Ascending aorta (tissue), 2 donors: Measurements from ENCODE around the gene IGF2BP1. TPM values are rescaled to one million over a fixed set of nuclear protein-coding genes. Genes with fewer than 3 reads are reported as not detected.
"Not testable (repeated sequence)": the region's sequence is repeated elsewhere in the genome, so short reads cannot be mapped to it uniquely, and the experiment has no call there.

ENCODE experiments used
- DNase-seq, 2 donors: peaks; one replicate each; pipeline ENCODE4 v3.0.0-alpha.2; 2019; ENCODE audit warnings: low spot score in 2 of 2
- H3K27ac ChIP-seq, 2 donors: fragments of 200-600 bp; sonication (generic); one replicate each; pipeline ENCODE4 v1.5.1; 2016 to 2017; ENCODE audit warnings: mild to moderate bottlenecking in 1 of 2
- H3K27me3 ChIP-seq: fragments of 200-600 bp; sonication (generic); one replicate; pipeline ENCODE4 v1.5.1; 2017
- H3K36me3 ChIP-seq, 2 donors: fragments of 200-600 bp; sonication (generic); one replicate each; pipeline ENCODE4 v1.5.1; 2016
- H3K4me1 ChIP-seq, 2 donors: fragments of 200-600 bp; sonication (generic); one replicate each; pipeline ENCODE4 v1.5.1; 2016 to 2017; ENCODE audit warnings: mild to moderate bottlenecking in 1 of 2
- H3K4me3 ChIP-seq, 2 donors: fragments of 200-600 bp; sonication (generic); one replicate each; pipeline ENCODE4 v1.5.1; 2016 to 2017; ENCODE audit warnings: mild to moderate bottlenecking in 1 of 2
- H3K9me3 ChIP-seq, 2 donors: fragments of 200-600 bp; sonication (generic); one replicate each; pipeline ENCODE4 v1.5.1; 2016
- intact Hi-C: fragments of 100-400 bp; cut with DNase I; formaldehyde crosslinking; loops from one replicate; pipeline ENCODE4 v1.15.1; 2023
- total RNA-seq: library from RNA; depleted of rRNA; stranded (reverse); fragments of >200 nt; gene quantifications from one replicate; pipeline ENCODE4 v1.1.0, GENCODE V29; 2016
- TF ChIP-seq, protein P1 (sequence below), 3 experiments: fragments of 200-600 bp in 2 of 3; fragments of 450-650 bp in 1 of 3; sonication (generic) in 2 of 3; IDR thresholded peaks; one replicate each; pipeline ENCODE4 v1.5.1; 2016 to 2019; ENCODE audit warnings: antibody characterized with exemption in 3 of 3, mild to moderate bottlenecking in 1 of 3, moderate library complexity in 1 of 3

IGF2BP1 gene
- total RNA-seq, 1 donor from 2014 or later: not detected

DNA sequence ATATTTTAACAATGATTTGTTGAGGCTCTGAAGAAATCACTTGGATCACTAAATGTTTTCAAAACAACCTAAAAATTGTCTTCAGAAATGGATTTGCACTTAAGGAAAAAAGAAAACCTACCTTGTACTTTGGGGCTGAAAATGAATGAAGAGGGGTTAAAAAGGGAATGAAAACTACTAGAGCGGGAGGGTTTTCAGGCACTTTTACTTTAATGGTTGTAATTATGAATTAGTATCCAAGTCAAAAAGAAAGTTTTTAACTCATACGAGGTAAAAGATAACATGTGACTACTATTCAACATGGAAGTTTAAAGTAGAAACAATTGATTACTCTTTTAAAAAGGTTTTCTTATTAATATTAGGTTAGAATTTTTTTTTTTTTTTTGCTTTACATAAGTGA lies 5.1 kb downstream of the IGF2BP1 start:
- TF ChIP-seq, protein P1, sequence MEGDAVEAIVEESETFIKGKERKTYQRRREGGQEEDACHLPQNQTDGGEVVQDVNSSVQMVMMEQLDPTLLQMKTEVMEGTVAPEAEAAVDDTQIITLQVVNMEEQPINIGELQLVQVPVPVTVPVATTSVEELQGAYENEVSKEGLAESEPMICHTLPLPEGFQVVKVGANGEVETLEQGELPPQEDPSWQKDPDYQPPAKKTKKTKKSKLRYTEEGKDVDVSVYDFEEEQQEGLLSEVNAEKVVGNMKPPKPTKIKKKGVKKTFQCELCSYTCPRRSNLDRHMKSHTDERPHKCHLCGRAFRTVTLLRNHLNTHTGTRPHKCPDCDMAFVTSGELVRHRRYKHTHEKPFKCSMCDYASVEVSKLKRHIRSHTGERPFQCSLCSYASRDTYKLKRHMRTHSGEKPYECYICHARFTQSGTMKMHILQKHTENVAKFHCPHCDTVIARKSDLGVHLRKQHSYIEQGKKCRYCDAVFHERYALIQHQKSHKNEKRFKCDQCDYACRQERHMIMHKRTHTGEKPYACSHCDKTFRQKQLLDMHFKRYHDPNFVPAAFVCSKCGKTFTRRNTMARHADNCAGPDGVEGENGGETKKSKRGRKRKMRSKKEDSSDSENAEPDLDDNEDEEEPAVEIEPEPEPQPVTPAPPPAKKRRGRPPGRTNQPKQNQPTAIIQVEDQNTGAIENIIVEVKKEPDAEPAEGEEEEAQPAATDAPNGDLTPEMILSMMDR (IDR thresholded peaks at IDR 0.05): no peak
- Histone ChIP-seq H3K36me3 (no peaks in the 10 kb centered on the region), H3K4me3 (no peak overlapping the region), H3K27me3 (peaks cover 31% of the 10 kb centered on the region), H3K4me1 (peaks cover 0 to 7% of the 10 kb centered on the region in 2 donors), H3K27ac (no peak overlapping the region), H3K9me3 (no peaks in the 10 kb centered on the region)
- intact Hi-C loops: no loop called here
- DNase-seq: no peak

DNA sequence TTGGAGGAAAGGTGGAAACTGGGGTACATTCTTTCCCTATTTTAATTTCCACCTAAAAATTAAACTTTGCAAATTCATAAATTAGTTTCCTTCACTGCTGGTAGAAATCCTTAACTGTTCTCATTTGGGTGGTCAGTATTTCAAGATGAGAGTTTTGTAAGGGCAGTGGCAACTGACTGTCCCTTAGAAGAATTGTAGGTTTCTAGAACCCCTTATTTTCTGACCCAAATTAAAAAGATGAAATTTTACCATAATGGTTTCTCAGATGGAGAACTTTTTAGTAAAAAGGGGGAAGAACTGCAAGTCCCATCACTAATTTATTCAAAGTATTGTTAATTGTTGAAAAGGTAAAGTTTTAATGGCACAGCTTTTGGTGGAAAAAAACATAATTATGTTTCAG lies 5.6 kb downstream of the IGF2BP1 start:
- intact Hi-C loops: no loop called here
- DNase-seq: no peak
- Histone ChIP-seq H3K4me3 (no peak overlapping the region), H3K36me3 (no peaks in the 10 kb centered on the region), H3K4me1 (peaks cover 0 to 3% of the 10 kb centered on the region in 2 donors), H3K27me3 (peaks cover 27% of the 10 kb centered on the region), H3K9me3 (no peaks in the 10 kb centered on the region), H3K27ac (no peak overlapping the region)
- TF ChIP-seq, protein P1 (IDR thresholded peaks at IDR 0.05): no peak

DNA sequence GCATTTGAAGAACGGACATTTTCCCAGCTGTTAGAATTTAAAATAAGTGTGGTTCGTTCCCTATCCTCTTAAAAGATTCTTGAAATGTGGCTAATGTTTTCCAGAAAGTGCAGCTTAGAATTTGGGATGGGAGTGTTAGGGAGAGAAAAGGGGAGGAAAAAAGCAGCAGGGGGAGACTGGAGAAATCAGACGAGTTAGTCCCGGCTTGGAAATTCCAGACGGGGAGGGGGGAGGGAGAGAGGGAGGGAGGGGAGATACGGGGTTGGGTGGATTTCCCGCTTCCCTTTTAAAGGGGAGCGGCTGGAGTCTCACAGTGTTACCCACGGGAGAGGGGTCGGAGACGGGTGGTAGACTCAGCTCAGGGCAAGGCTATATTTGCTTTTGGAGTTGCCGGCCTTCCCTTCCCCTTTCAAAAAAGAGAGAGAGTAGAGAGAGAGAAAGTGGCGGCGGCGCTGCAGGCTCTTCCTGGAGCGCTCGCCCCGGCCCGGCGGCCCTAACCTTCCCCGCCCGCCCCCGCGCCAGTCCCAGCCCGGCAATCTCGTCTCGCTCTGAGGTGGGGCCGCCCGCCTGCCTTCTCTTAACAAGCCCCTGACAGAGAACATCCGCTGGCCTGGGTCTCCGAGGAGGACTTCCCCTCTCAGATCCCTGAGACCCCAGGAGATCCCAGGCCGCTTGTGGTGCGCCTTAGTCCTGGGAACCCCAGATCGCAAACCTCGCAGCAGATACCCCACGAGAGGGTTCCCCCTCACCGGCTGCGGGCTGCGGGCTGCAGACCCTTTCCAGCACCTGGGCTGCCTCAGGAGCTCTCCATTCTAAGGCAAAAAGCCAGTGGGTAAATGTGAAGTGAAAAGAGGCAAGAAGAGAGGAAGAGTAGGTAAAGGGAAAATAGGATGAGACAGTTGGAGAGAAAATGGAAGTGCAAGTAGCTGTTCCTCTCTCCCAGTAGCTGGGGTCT lies 6.6 kb downstream of the IGF2BP1 start:
- DNase-seq: no peak
- no peaks in the 10 kb centered on the region for H3K9me3 ChIP-seq
- TF ChIP-seq, protein P1 (IDR thresholded peaks at IDR 0.05): no peak
- intact Hi-C loops: no loop called here
- no peaks in the 10 kb centered on the region for H3K36me3 ChIP-seq
- H3K4me1 ChIP-seq: no peaks in the 10 kb centered on the region
- H3K27ac ChIP-seq: no peak overlapping the region
- H3K27me3 ChIP-seq: peaks cover 17% of the 10 kb centered on the region
- no peak overlapping the region for H3K4me3 ChIP-seq

DNA sequence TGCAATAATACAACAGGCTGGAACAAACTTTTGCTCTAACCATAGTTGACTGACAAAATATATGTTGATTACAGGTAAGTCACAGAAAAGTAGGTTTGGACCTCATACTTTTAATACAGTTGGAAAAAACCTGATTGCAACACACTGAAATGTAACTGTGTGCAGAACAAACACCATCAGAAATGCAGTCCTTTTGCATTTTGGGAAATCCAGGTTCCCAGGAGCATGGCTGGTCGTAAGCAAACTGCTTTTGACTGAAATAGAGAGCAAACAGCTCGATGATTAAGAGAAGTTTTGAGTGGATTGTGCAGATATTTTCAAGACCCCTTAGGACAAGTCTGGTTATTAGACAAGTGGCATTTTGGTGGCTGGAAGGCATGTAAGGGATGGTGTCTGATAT lies 8.0 kb downstream of the IGF2BP1 start:
- Histone ChIP-seq H3K4me3 (no peak overlapping the region), H3K36me3 (no peaks in the 10 kb centered on the region), H3K27ac (no peak overlapping the region), H3K27me3 (peaks cover 17% of the 10 kb centered on the region), H3K4me1 (no peaks in the 10 kb centered on the region), H3K9me3 (no peaks in the 10 kb centered on the region)
- TF ChIP-seq, protein P1 (IDR thresholded peaks at IDR 0.05): no peak
- DNase-seq: no peak
- intact Hi-C loops: no loop called here

DNA sequence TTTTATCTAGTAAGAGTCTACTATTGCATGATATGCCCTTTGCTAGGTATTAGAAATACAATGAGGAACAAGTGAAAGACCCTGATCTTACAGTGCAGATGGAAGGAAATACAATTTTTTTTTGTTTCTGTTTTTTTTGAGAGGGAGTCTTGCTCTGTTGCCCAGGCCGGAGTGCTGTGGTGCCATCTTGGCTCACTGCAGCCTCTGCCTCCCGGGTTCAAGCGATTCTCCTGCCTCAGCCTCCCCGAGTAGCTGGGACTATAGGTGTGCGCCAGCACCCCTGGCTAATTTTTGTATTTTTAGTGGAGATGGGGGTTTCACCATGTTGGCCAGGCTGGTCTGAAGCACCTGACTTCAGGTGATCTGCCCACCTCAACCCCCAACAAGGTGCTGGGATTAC lies 11.7 kb downstream of the IGF2BP1 start:
- H3K9me3 ChIP-seq, H3K27ac ChIP-seq, DNase-seq, H3K36me3 ChIP-seq, intact Hi-C loops, H3K4me3 ChIP-seq, H3K4me1 ChIP-seq: not testable (repeated sequence)
- peaks cover 19% of the 10 kb centered on the region for H3K27me3 ChIP-seq

DNA sequence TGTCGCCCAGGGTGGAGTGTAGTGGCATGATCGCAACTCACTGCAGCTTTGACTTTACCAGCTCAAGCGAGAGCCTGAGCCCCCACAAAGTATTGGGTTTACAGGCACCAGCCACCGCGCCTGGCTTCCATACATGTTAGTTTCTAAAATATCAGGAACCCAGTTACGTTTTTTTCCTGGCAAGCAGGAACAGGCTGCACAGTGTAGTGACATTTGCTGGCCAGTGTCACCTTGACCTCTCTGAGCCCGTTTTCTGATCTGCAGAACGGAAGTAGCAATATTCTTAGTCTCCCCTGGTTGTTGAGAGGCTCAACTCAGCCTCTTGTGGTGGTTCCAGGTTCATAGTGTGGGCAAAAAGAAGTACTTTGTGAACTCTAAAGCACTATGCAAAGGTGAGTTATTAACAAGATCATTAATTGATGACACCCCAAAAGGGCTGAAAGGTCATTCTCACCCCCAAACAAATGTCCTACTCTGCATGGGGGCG lies 15.6 kb downstream of the IGF2BP1 start:
- Histone ChIP-seq H3K9me3 (no peaks in the 10 kb centered on the region), H3K36me3 (no peaks in the 10 kb centered on the region), H3K27me3 (peaks cover 22% of the 10 kb centered on the region), H3K4me3 (no peak overlapping the region), H3K27ac (no peak overlapping the region), H3K4me1 (peaks cover 0 to 2% of the 10 kb centered on the region in 2 donors)
- no peak for DNase-seq
- TF ChIP-seq, protein P1 (IDR thresholded peaks at IDR 0.05): no peak
- intact Hi-C loops: no loop called here
